GM19324 (cell line): ENCODE data around the gene WHRN.
A peak's percentile ranks its signal among the peaks of the same experiment; 100 is the strongest.

Experiments used
- ATAC-seq: cut with Tn5 transposase; IDR thresholded peaks from one replicate; pipeline ENCODE4 v1.9.1; 2021; ENCODE audit warnings: mild to moderate bottlenecking, moderate library complexity; ENCODE audit not compliant: unreplicated experiment, low FRiP score

The WHRN gene

GRCh38 chr9:114493521-114494184 lies 11.6 kb downstream of the WHRN start:
- ATAC-seq = no peak

- ATAC-seq = no peak
Observed at GRCh38 chr9:114492991-114493390, 12.3 kb downstream of the WHRN start.

- no peak for ATAC-seq
Observed at GRCh38 chr9:114491430-114492003, 13.8 kb downstream of the WHRN start.

- no peak for ATAC-seq
Observed at GRCh38 chr9:114489928-114490327, 15.3 kb downstream of the WHRN start.

GRCh38 chr9:114488398-114489129 lies 16.7 kb downstream of the WHRN start:
- ATAC-seq = no peak

- no peak for ATAC-seq
Observed at GRCh38 chr9:114487607-114488300, 17.5 kb downstream of the WHRN start.

GRCh38 chr9:114486205-114486963 lies 18.9 kb downstream of the WHRN start:
- ATAC-seq = no peak

- ATAC-seq = peak; percentile 57
Observed at GRCh38 chr9:114484854-114485443, 20.3 kb downstream of the WHRN start.

- ATAC-seq = no peak
Observed at GRCh38 chr9:114484215-114484853, 20.9 kb downstream of the WHRN start.

- ATAC-seq = no peak
Observed at GRCh38 chr9:114483499-114483898, 21.8 kb downstream of the WHRN start.

GRCh38 chr9:114482593-114482992 lies 22.7 kb downstream of the WHRN start:
- ATAC-seq = no peak

- no peak for ATAC-seq
Observed at GRCh38 chr9:114481789-114482188, 23.5 kb downstream of the WHRN start.

GRCh38 chr9:114480746-114481435 lies 24.4 kb downstream of the WHRN start:
- ATAC-seq = no peak

GRCh38 chr9:114478871-114479270 lies 26.4 kb downstream of the WHRN start:
- ATAC-seq = no peak

- no peak for ATAC-seq
Observed at GRCh38 chr9:114478459-114478858, 26.8 kb downstream of the WHRN start.

- ATAC-seq = no peak
Observed at GRCh38 chr9:114477642-114478041, 27.6 kb downstream of the WHRN start.

GRCh38 chr9:114476891-114477469 lies 28.3 kb downstream of the WHRN start:
- ATAC-seq = no peak

GRCh38 chr9:114475412-114476135 lies 29.7 kb downstream of the WHRN start:
- ATAC-seq = no peak
